Smooth muscle cell (in vitro differentiated cells): ENCODE measurements around the gene SETMAR. TPM values are rescaled to one million over a fixed set of nuclear protein-coding genes. Genes with fewer than 3 reads are reported as not detected.

ENCODE experiments used
- DNase-seq: peaks from one replicate; lab custom pipeline; 2025; ENCODE audit not compliant: unreplicated experiment; lab: John Stamatoyannopoulos, UW
- H2AFZ ChIP-seq: fragments of 200-600 bp; sonication (generic); 2 replicates; pipeline ENCODE4 v1.6.0; 2016; ENCODE audit warnings: antibody characterized with exemption, low read depth, mild to moderate bottlenecking
- H3F3A ChIP-seq: fragments of 200-600 bp; sonication (generic); 2 replicates; pipeline ENCODE4 v1.6.0; 2017; ENCODE audit warnings: antibody characterized with exemption, low read depth
- H3K27ac ChIP-seq: fragments of 200-600 bp; sonication (generic); 2 replicates; pipeline ENCODE4 v1.5.1; 2016; ENCODE audit warnings: low read depth, mild to moderate bottlenecking
- H3K27me3 ChIP-seq: fragments of 200-600 bp; sonication (generic); 2 replicates; pipeline ENCODE4 v1.6.1; 2016; ENCODE audit warnings: low read depth, mild to moderate bottlenecking
- H3K36me3 ChIP-seq: fragments of 200-600 bp; sonication (generic); 2 replicates; pipeline ENCODE4 v1.5.1; 2016; ENCODE audit warnings: low read depth
- H3K4me1 ChIP-seq: fragments of 200-600 bp; sonication (generic); 2 replicates; pipeline ENCODE4 v1.5.1; 2016; ENCODE audit warnings: low read depth
- H3K4me2 ChIP-seq: fragments of 200-600 bp; sonication (generic); 2 replicates; pipeline ENCODE4 v1.6.0; 2016; ENCODE audit warnings: mild to moderate bottlenecking
- H3K4me3 ChIP-seq: fragments of 200-600 bp; sonication (generic); 2 replicates; pipeline ENCODE4 v1.5.1; 2016; ENCODE audit warnings: mild to moderate bottlenecking
- H3K79me2 ChIP-seq: fragments of 200-600 bp; sonication (generic); 2 replicates; pipeline ENCODE4 v1.6.0; 2016; ENCODE audit warnings: low read depth, mild to moderate bottlenecking
- H3K9ac ChIP-seq: fragments of 200-600 bp; sonication (generic); 2 replicates; pipeline ENCODE4 v1.6.0; 2016; ENCODE audit warnings: low read depth
- H3K9me3 ChIP-seq: fragments of 200-600 bp; sonication (generic); replicated peaks from 2 replicates; pipeline ENCODE4 v1.5.1; 2016; ENCODE audit warnings: low read depth
- H4K20me1 ChIP-seq: fragments of 200-600 bp; sonication (generic); 2 replicates; pipeline ENCODE4 v1.6.0; 2016; ENCODE audit warnings: low read depth
- WGBS: methylation state at CpG from one replicate; pipeline ENCODE4 v1.1.7; 2016; ENCODE audit warnings: low lambda C conversion rate; 5-methylcytosine and 5-hydroxymethylcytosine counted together
- polyA plus RNA-seq: library from polyadenylated mRNA; unstranded; fragments of >200 nt; fragmentation: Nextera tagmentation; extraction: Ambion mirVana; gene quantifications from 2 replicates; pipeline ENCODE4 v1.2.1, GENCODE V29; 2016
- total RNA-seq: library from RNA; depleted of rRNA; stranded (reverse); fragments of >200 nt; gene quantifications from 2 replicates; pipeline ENCODE4 v1.2.3, GENCODE V29; 2014
- TF ChIP-seq, protein P1 (sequence below): fragments of 200-600 bp; sonication (generic); IDR thresholded peaks from 2 replicates; pipeline ENCODE4 v1.5.1; 2017; ENCODE audit warnings: borderline replicate concordance, mild to moderate bottlenecking, antibody characterized with exemption; ENCODE audit not compliant: insufficient read depth, poor library complexity, severe bottlenecking

SETMAR gene
- total and polyA plus RNA-seq, 2 experiments from 2014 or later, result 7.8 to 12.9 TPM

- H3K79me2 ChIP-seq, result no peaks in the 10 kb centered on the region
- H3K36me3 ChIP-seq, result no peaks in the 10 kb centered on the region
- no peak overlapping the region for H3K9ac ChIP-seq
- H3K4me1 ChIP-seq, result no peaks in the 10 kb centered on the region
- no peak overlapping the region for H3K4me3 ChIP-seq
- H2AFZ ChIP-seq, result no peak overlapping the region
- H3K27me3 ChIP-seq, result peaks cover 13% of the 10 kb centered on the region
- H4K20me1 ChIP-seq, result no peaks in the 10 kb centered on the region
- H3F3A ChIP-seq, result no peaks in the 10 kb centered on the region
- no peak for DNase-seq
- H3K4me2 ChIP-seq, result no peak overlapping the region
- no peaks in the 10 kb centered on the region for H3K9me3 ChIP-seq
- TF ChIP-seq, protein P1, sequence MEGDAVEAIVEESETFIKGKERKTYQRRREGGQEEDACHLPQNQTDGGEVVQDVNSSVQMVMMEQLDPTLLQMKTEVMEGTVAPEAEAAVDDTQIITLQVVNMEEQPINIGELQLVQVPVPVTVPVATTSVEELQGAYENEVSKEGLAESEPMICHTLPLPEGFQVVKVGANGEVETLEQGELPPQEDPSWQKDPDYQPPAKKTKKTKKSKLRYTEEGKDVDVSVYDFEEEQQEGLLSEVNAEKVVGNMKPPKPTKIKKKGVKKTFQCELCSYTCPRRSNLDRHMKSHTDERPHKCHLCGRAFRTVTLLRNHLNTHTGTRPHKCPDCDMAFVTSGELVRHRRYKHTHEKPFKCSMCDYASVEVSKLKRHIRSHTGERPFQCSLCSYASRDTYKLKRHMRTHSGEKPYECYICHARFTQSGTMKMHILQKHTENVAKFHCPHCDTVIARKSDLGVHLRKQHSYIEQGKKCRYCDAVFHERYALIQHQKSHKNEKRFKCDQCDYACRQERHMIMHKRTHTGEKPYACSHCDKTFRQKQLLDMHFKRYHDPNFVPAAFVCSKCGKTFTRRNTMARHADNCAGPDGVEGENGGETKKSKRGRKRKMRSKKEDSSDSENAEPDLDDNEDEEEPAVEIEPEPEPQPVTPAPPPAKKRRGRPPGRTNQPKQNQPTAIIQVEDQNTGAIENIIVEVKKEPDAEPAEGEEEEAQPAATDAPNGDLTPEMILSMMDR, result no peak
- WGBS, result 30% methylated on average over 3 of the region's 3 CpGs
- no peak overlapping the region for H3K27ac ChIP-seq
Measured at GRCh38 chr3:4270720-4271119, 32.4 kb upstream of the SETMAR start.

DNA sequence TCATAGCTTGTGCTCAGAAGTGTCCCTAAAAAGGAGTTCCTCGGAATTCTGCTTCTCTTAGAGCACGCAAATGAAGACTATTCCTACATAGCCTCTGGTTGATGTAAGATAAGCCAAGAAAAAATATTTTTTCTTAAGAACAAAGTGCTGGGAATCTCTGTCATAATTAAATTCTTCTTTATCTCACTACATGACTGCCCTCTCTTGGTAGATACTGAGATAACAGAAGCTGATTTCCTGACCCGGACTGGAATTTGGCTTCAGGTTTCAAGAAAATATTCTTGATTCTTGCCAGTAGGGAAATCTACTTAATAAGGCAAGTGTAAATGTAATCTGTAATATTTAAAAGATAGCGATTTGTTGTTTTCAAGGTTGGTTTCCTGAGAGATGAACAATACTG lies 31.3 kb upstream of the SETMAR start:
- no peak for DNase-seq
- H3F3A ChIP-seq, result no peaks in the 10 kb centered on the region
- no peak overlapping the region for H3K9ac ChIP-seq
- no peak overlapping the region for H3K4me2 ChIP-seq
- no peaks in the 10 kb centered on the region for H3K9me3 ChIP-seq
- TF ChIP-seq, protein P1, result peak; percentile 62
- 15% methylated on average over 4 of the region's 4 CpGs for WGBS
- no peaks in the 10 kb centered on the region for H3K79me2 ChIP-seq
- no peak overlapping the region for H3K4me3 ChIP-seq
- H3K27ac ChIP-seq, result no peak overlapping the region
- no peaks in the 10 kb centered on the region for H4K20me1 ChIP-seq
- peaks cover 13% of the 10 kb centered on the region for H3K27me3 ChIP-seq
- no peaks in the 10 kb centered on the region for H3K4me1 ChIP-seq
- H3K36me3 ChIP-seq, result no peaks in the 10 kb centered on the region
- H2AFZ ChIP-seq, result no peak overlapping the region

- no peaks in the 10 kb centered on the region for H4K20me1 ChIP-seq
- no peaks in the 10 kb centered on the region for H3K4me1 ChIP-seq
- no peaks in the 10 kb centered on the region for H3F3A ChIP-seq
- no peak overlapping the region for H2AFZ ChIP-seq
- WGBS, result 76% methylated on average over 2 of the region's 2 CpGs
- H3K27me3 ChIP-seq, result peaks cover 7% of the 10 kb centered on the region
- H3K27ac ChIP-seq, result no peak overlapping the region
- TF ChIP-seq, protein P1, result no peak
- no peaks in the 10 kb centered on the region for H3K36me3 ChIP-seq
- no peaks in the 10 kb centered on the region for H3K79me2 ChIP-seq
- no peak overlapping the region for H3K4me2 ChIP-seq
- no peak overlapping the region for H3K4me3 ChIP-seq
- no peak overlapping the region for H3K9ac ChIP-seq
- no peaks in the 10 kb centered on the region for H3K9me3 ChIP-seq
- DNase-seq, result no peak
Measured at GRCh38 chr3:4279516-4280105, 23.6 kb upstream of the SETMAR start.

DNA sequence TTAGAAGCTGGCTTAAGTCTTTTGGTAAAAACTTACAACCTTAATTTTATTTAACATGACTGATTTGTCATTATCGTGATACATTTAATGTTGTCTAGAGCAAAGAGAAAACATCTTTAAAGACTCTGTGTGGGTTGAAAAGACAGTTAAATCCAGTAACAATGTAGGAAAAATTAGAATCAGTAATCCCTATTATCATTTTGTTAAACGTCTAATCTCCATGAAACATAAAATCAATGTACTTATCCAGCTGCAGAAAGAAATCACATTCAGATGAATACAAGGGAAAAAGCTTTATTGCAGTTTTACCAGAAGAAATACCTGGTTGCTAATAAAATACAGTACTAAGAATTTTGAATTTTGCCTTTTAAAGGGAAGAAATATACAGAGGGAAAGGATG lies 21.2 kb upstream of the SETMAR start:
- Histone ChIP-seq H3K9ac (no peak overlapping the region), H3K27me3 (no peaks in the 10 kb centered on the region), H3K9me3 (no peaks in the 10 kb centered on the region), H3K79me2 (no peaks in the 10 kb centered on the region), H2AFZ (no peak overlapping the region), H3K4me1 (no peaks in the 10 kb centered on the region), H3K4me2 (no peak overlapping the region), H4K20me1 (no peaks in the 10 kb centered on the region), H3F3A (no peaks in the 10 kb centered on the region), H3K27ac (no peak overlapping the region), H3K4me3 (no peak overlapping the region), H3K36me3 (no peaks in the 10 kb centered on the region)
- TF ChIP-seq, protein P1, result no peak
- DNase-seq, result no peak
- WGBS, result 47% methylated on average over 2 of the region's 2 CpGs
